ENCODE data around the gene GDF7. TPM values are rescaled to one million over a fixed set of nuclear protein-coding genes. Genes with fewer than 3 reads are reported as not detected.

GDF7 gene
- total and polyA plus RNA-seq, 2 experiments from 2014 or later: 0.24 to 0.37 TPM

DNA sequence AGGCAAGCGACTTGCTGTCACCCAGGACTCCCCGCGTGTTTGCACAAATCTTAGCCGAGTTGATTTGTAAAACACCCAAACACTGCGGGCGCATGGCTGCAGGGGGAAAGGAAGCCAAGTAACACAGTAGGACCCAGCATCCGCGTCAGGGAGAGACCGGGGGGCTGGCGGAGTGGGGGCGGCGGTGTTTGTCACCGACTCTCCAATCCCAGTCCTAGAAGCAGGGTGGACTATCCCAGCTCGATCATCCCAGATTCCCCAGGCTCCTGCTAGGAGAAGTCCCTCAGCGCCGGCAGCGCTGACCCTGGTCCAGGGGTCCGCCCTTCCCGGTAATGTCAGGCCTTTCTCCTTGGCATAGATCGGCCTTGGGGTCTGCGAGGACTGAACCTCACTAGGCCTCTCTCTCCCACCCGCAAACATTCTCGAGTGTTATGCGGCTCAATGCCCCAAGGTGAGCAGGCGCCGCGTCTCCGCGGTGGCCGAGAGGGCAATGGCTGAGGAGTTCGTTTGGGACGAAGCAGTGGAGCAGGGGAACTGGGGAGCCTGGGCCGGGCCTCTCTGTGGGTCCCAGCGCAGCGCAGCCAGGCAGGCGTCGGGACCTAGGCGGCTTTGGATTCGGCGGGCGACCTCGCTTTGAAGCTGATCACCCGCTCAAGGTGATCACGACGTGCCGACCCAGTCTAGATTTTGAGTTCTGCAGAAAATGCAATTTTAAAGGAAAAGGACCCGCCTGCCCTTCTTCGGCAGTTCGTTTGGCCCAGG is 1.5 kb upstream of the GDF7 start:
- Histone ChIP-seq H3K9me3 (ENCODE audit: low read depth) (no peaks in the 10 kb centered on the region), H2AFZ (peak overlapping the region; percentile 86), H3K9me2 (replicated peaks; ENCODE audit: insufficient read depth) (no peaks in the 10 kb centered on the region), H3K79me2 (no peaks in the 10 kb centered on the region), H4K20me1 (ENCODE audit: insufficient read depth, poor library complexity, severe bottlenecking) (no peaks in the 10 kb centered on the region), H3K36me3 (replicated peaks; ENCODE audit: insufficient read depth, low read depth) (no peaks in the 10 kb centered on the region), H3K4me1 (ENCODE audit: insufficient read depth) (peaks cover 11% of the 10 kb centered on the region), H3K27ac (no peak overlapping the region), H3K4me3 (no peak overlapping the region), H3K4me2 (peak overlapping the region; percentile 96), H3K27me3 (peaks cover 89% of the 10 kb centered on the region)
- WGBS (ENCODE audit: low lambda C conversion rate, missing lambda C conversion rate): 5% methylated on average over 49 of the region's 49 CpGs
- TF ChIP-seq EZH2phosphoT487 (IDR thresholded peaks at IDR 0.05; ENCODE audit: low read depth, severe bottlenecking, unreplicated experiment) (peak; percentile 53), EZH2 (IDR thresholded peaks at IDR 0.05; ENCODE audit: borderline replicate concordance) (peak; percentile 26)
- TF ChIP-seq, protein P1, sequence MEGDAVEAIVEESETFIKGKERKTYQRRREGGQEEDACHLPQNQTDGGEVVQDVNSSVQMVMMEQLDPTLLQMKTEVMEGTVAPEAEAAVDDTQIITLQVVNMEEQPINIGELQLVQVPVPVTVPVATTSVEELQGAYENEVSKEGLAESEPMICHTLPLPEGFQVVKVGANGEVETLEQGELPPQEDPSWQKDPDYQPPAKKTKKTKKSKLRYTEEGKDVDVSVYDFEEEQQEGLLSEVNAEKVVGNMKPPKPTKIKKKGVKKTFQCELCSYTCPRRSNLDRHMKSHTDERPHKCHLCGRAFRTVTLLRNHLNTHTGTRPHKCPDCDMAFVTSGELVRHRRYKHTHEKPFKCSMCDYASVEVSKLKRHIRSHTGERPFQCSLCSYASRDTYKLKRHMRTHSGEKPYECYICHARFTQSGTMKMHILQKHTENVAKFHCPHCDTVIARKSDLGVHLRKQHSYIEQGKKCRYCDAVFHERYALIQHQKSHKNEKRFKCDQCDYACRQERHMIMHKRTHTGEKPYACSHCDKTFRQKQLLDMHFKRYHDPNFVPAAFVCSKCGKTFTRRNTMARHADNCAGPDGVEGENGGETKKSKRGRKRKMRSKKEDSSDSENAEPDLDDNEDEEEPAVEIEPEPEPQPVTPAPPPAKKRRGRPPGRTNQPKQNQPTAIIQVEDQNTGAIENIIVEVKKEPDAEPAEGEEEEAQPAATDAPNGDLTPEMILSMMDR (IDR thresholded peaks at IDR 0.05; ENCODE audit: poor library complexity): no peak
- DNase-seq (ENCODE audit: low spot score): no peak

DNA sequence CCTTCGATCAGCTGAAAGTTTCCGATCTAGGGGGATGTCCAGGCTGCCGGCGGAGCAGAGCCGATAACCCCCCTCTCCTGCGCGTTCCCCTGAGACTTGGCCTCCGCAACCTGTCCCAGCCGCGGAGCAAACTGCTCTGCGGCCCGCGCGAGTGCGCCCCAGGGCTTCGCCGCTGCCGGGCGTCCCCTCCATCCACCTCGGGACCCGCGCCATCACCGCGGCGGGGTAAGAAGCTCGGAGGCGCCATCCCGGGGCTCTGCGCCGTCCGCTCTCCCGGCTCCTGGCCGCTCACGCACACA is 990 bp upstream of the GDF7 start:
- H3K27ac ChIP-seq: no peak overlapping the region
- no peaks in the 10 kb centered on the region for H4K20me1 ChIP-seq (ENCODE audit: insufficient read depth, poor library complexity, severe bottlenecking)
- H3K4me2 ChIP-seq: peak overlapping the region; percentile 96
- H3K27me3 ChIP-seq: peaks cover 89% of the 10 kb centered on the region
- no peaks in the 10 kb centered on the region for H3K9me3 ChIP-seq (ENCODE audit: low read depth)
- TF ChIP-seq, protein P1 (IDR thresholded peaks at IDR 0.05; ENCODE audit: poor library complexity): no peak
- TF ChIP-seq EZH2 (IDR thresholded peaks at IDR 0.05; ENCODE audit: borderline replicate concordance) (no peak), EZH2phosphoT487 (IDR thresholded peaks at IDR 0.05; ENCODE audit: low read depth, severe bottlenecking, unreplicated experiment) (peak; percentile 29)
- H3K79me2 ChIP-seq: no peaks in the 10 kb centered on the region
- peak overlapping the region; percentile 26 for H3K4me3 ChIP-seq
- H3K4me1 ChIP-seq (ENCODE audit: insufficient read depth): peaks cover 11% of the 10 kb centered on the region
- no peak for DNase-seq (ENCODE audit: low spot score)
- 2% methylated on average over 34 of the region's 34 CpGs for WGBS (ENCODE audit: low lambda C conversion rate, missing lambda C conversion rate)
- H3K36me3 ChIP-seq (replicated peaks; ENCODE audit: insufficient read depth, low read depth): no peaks in the 10 kb centered on the region
- peak overlapping the region; percentile 86 for H2AFZ ChIP-seq
- H3K9me2 ChIP-seq (replicated peaks; ENCODE audit: insufficient read depth): no peaks in the 10 kb centered on the region

DNA sequence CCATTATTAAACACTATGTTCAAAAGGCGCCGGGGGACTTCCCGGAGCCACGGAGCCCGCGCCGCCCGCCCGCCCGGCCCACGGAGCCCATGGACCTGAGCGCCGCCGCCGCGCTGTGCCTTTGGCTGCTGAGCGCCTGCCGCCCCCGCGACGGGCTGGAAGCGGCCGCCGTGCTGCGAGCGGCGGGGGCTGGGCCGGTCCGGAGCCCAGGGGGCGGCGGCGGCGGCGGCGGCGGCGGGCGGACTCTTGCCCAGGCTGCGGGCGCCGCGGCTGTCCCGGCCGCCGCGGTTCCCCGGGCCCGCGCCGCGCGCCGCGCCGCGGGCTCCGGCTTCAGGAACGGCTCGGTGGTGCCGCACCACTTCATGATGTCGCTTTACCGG is 197 bp downstream of the GDF7 start:
- H3K9me2 ChIP-seq (replicated peaks; ENCODE audit: insufficient read depth): no peaks in the 10 kb centered on the region
- H3K36me3 ChIP-seq (replicated peaks; ENCODE audit: insufficient read depth, low read depth): no peaks in the 10 kb centered on the region
- H3K27me3 ChIP-seq: peaks cover 95% of the 10 kb centered on the region
- H3K4me3 ChIP-seq: peak overlapping the region; percentile 26
- WGBS (ENCODE audit: low lambda C conversion rate, missing lambda C conversion rate): 0% methylated on average over 10 of the region's 62 CpGs
- no peaks in the 10 kb centered on the region for H4K20me1 ChIP-seq (ENCODE audit: insufficient read depth, poor library complexity, severe bottlenecking)
- H3K4me1 ChIP-seq (ENCODE audit: insufficient read depth): peaks cover 14% of the 10 kb centered on the region
- DNase-seq (ENCODE audit: low spot score): no peak
- H3K4me2 ChIP-seq: peak overlapping the region; percentile 96
- peak overlapping the region; percentile 45 for H2AFZ ChIP-seq
- TF ChIP-seq, protein P1 (IDR thresholded peaks at IDR 0.05; ENCODE audit: poor library complexity): no peak
- TF ChIP-seq EZH2 (IDR thresholded peaks at IDR 0.05; ENCODE audit: borderline replicate concordance) (no peak), EZH2phosphoT487 (IDR thresholded peaks at IDR 0.05; ENCODE audit: low read depth, severe bottlenecking, unreplicated experiment) (no peak)
- no peak overlapping the region for H3K27ac ChIP-seq
- H3K79me2 ChIP-seq: no peaks in the 10 kb centered on the region
- no peaks in the 10 kb centered on the region for H3K9me3 ChIP-seq (ENCODE audit: low read depth)

Data from hepatocyte (in vitro differentiated cells).